ENCODE measurements around the gene SUV39H1. TPM values are rescaled to one million over a fixed set of nuclear protein-coding genes. Genes with fewer than 3 reads are reported as not detected.

SUV39H1 gene
- total RNA-seq, 6 donors from 2014 or later = 1.2 to 7.3 (median 6.0) TPM

DNA sequence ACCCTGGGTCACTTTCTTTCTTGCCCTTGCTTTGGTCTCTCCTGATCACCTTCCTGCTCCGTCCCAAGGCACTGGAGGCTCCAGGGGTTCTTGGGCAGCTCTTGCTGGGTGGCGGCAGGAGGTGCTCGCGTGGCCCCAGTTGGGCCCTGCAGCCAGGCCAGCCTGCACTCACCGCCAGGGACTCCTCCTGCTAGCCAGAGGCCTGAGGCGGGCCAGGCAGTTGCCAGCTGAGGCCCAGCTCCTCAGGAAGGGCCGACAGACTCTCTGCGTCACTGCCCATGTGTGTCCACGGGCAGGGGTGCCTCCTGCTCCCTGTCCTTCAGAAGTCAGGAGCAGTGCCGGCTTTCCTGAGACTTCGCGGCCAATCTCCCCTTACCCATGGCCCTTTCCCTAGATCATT is 9.3 kb downstream of the SUV39H1 start:
- WGBS, 2 donors = 91 to 96% methylated on average over 5 to 9 of the region's 12 CpGs
- H3K27me3 ChIP-seq = no peaks in the 10 kb centered on the region
- no peak overlapping the region for H3K27ac ChIP-seq
- no peak for TF ChIP-seq POLR2AphosphoS5 (IDR thresholded peaks at IDR 0.05)
- TF ChIP-seq EP300 (IDR thresholded peaks at IDR 0.05) = no peak
- TF ChIP-seq, protein P1, sequence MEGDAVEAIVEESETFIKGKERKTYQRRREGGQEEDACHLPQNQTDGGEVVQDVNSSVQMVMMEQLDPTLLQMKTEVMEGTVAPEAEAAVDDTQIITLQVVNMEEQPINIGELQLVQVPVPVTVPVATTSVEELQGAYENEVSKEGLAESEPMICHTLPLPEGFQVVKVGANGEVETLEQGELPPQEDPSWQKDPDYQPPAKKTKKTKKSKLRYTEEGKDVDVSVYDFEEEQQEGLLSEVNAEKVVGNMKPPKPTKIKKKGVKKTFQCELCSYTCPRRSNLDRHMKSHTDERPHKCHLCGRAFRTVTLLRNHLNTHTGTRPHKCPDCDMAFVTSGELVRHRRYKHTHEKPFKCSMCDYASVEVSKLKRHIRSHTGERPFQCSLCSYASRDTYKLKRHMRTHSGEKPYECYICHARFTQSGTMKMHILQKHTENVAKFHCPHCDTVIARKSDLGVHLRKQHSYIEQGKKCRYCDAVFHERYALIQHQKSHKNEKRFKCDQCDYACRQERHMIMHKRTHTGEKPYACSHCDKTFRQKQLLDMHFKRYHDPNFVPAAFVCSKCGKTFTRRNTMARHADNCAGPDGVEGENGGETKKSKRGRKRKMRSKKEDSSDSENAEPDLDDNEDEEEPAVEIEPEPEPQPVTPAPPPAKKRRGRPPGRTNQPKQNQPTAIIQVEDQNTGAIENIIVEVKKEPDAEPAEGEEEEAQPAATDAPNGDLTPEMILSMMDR (IDR thresholded peaks at IDR 0.05) = no peak
- TF ChIP-seq POLR2A (IDR thresholded peaks at IDR 0.05) = no peak
- ATAC-seq (ENCODE audit: low FRiP score in 2 of 2) (no peak), DNase-seq (peak in 1 of 2 donors; percentile 27)
- no peaks in the 10 kb centered on the region for H3K9me3 ChIP-seq
- H3K36me3 ChIP-seq = peaks cover 0 to 15% (median 0%) of the 10 kb centered on the region in 4 donors
- H3K4me1 ChIP-seq = no peaks in the 10 kb centered on the region
- no peak overlapping the region for H3K4me3 ChIP-seq

DNA sequence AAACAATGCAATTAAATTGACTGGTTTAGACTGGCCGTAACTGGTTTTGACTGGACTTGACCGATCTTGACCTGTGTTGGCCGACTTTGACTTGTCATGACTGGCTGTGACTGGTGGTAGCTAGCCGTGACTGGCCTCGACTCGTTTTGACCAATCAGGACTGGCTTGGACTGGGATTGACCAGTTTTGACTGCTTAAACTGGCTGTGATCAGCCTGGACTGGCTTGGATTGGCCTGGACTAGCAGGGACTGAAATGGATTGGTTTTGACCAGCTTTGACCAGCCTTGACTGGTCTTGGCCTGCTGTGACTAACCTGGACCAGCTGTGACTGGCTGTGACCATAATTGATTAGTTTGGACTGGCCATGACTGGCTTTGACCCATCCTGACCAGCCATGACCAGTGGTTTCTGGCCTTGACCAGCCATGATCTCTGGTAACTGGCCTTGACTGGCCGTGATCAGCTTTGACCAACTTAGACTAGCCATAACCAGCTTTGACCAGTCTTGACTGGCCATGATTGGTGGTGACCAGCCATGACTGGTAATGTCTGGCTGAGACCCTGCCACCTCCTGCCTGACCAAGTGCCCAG is 13.1 kb downstream of the SUV39H1 start:
- TF ChIP-seq, protein P1 (IDR thresholded peaks at IDR 0.05) = no peak
- TF ChIP-seq POLR2A (IDR thresholded peaks at IDR 0.05) (no peak), EP300 (IDR thresholded peaks at IDR 0.05) (no peak), POLR2AphosphoS5 (IDR thresholded peaks at IDR 0.05) (no peak)
- ATAC-seq (ENCODE audit: low FRiP score in 2 of 2) (no peak), DNase-seq (no peak)
- H3K27ac ChIP-seq = no peak overlapping the region
- WGBS, 2 donors = 89% methylated on average over 7 of the region's 7 CpGs; no CpG with 5 or more reads in 1 of the 2 donors
- H3K9me3 ChIP-seq = no peaks in the 10 kb centered on the region
- H3K4me1 ChIP-seq = no peaks in the 10 kb centered on the region
- H3K36me3 ChIP-seq = peaks cover 0 to 11% (median 0%) of the 10 kb centered on the region in 4 donors
- H3K27me3 ChIP-seq = no peaks in the 10 kb centered on the region
- H3K4me3 ChIP-seq = no peak overlapping the region

DNA sequence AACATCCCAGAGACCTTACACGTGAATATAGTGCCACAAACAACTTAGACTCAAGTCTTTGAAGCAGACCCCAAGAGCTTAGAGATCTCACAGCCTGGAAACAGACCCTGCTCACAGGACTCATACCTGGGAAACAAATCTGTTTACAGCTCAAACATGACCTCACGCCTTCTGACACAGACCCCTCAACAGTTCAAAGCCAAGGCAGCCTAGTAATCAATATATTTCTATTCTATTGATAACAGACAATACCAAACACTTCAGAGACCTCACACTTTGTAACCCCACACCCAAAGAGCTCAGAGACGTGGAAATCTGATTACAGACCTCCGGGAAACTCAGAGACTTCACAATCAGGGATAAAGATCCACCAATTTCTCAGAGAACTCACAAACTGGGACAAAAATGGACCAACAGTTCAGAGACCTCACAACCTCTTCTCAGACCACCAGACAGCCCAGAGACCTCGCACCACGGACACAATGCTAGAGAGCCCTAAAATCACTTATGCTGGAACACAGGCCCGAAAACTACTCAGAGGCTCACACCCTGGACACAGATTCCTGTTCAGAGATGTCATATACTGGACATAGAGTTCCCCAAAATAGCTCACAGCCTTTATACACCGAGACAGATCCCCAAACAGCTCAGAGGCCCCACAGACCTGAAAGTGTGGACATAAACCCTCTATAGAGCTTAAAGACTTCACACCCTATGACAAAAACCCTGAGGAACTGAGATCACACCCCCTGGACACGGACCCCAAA is 14.8 kb downstream of the SUV39H1 start:
- Histone ChIP-seq H3K36me3 (peaks cover 0 to 11% (median 0%) of the 10 kb centered on the region in 4 donors), H3K4me3 (no peak overlapping the region), H3K4me1 (no peaks in the 10 kb centered on the region), H3K27ac (no peak overlapping the region), H3K9me3 (no peaks in the 10 kb centered on the region), H3K27me3 (no peaks in the 10 kb centered on the region)
- ATAC-seq (ENCODE audit: low FRiP score in 2 of 2) (no peak), DNase-seq (no peak)
- no peak for TF ChIP-seq POLR2A (IDR thresholded peaks at IDR 0.05)
- 73 to 91% methylated on average over 7 to 9 of the region's 9 CpGs for WGBS, 2 donors

DNA sequence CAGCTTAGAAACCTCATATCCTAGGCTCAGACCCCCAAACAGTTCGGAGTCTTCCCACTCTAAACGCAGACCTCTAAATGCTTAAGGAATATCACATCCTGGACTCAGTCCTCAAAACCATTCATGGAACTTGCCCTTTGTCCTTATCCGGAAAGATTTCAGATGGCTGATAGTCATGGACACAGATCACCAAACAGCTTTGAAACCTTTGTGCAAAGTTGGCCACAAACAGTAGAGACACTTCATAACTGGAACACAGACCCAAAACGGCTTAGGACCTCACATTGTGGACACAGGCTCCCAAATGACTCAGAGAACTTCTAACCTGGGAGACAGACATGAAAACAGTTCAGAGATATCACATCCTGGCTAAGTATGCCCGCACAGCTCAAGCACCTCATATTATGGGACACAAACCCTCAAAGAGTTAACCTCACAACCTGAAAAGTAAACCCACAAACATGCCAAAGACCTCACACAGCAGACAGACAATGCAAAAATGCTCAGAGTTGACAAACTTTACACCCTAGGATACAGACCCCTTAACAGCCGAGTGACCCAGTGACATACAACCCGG is 15.5 kb downstream of the SUV39H1 start:
- 78 to 100% methylated on average over 1 to 7 of the region's 7 CpGs for WGBS, 2 donors
- Histone ChIP-seq H3K27me3 (no peaks in the 10 kb centered on the region), H3K4me1 (no peaks in the 10 kb centered on the region), H3K27ac (no peak overlapping the region), H3K36me3 (peaks cover 0 to 8% (median 0%) of the 10 kb centered on the region in 4 donors), H3K4me3 (no peak overlapping the region), H3K9me3 (no peaks in the 10 kb centered on the region)
- TF ChIP-seq POLR2A (IDR thresholded peaks at IDR 0.05) (no peak), EP300 (IDR thresholded peaks at IDR 0.05) (no peak), POLR2AphosphoS5 (IDR thresholded peaks at IDR 0.05) (no peak)
- TF ChIP-seq, protein P1 (IDR thresholded peaks at IDR 0.05) = no peak
- DNase-seq (no peak), ATAC-seq (ENCODE audit: low FRiP score in 2 of 2) (no peak)

DNA sequence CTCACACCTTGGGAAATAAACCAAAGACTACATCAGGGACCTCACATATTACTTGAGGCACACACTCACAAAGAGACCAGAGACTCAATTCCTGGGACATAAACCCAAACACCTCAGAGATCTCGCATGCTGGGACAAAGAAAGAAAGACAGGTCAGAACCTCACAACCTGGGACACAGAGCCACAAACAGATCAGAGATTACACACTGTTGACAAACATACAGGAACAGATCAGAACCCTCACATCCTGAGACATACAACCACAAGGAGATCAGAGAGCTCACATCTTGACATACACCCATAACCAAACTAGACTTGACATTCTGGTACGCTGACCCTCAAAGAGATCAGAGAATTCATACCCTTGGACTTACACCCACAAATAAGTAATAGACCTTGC is 17.3 kb downstream of the SUV39H1 start:
- Histone ChIP-seq H3K4me3 (no peak overlapping the region), H3K4me1 (no peaks in the 10 kb centered on the region), H3K36me3 (no peaks in the 10 kb centered on the region), H3K27me3 (no peaks in the 10 kb centered on the region), H3K27ac (no peak overlapping the region), H3K9me3 (no peaks in the 10 kb centered on the region)
- ATAC-seq (ENCODE audit: low FRiP score in 2 of 2) (no peak), DNase-seq (no peak)
- 85% methylated on average over 2 of the region's 2 CpGs; no CpG with 5 or more reads in 1 of the 2 donors for WGBS, 2 donors
- TF ChIP-seq, protein P1 (IDR thresholded peaks at IDR 0.05) = no peak
- no peak for TF ChIP-seq POLR2A (IDR thresholded peaks at IDR 0.05)
- no peak for TF ChIP-seq POLR2AphosphoS5 (IDR thresholded peaks at IDR 0.05)
- no peak for TF ChIP-seq EP300 (IDR thresholded peaks at IDR 0.05)

All from upper lobe of left lung (tissue), 6 donors.